GM20431 (cell line): Measurements from ENCODE around the gene SP1.
"Not testable (repeated sequence)": the region's sequence is repeated elsewhere in the genome, so short reads cannot be mapped to it uniquely, and the experiment has no call there.

Source experiments
- in situ Hi-C: fragments of 300-500 bp; cut with MseI, MboI; formaldehyde crosslinking; loops from one replicate; pipeline ENCODE4 v1.15.0; 2020; ENCODE audit warnings: low sequenced_read_pairs; ENCODE audit not compliant: unreplicated experiment

SP1 gene

DNA sequence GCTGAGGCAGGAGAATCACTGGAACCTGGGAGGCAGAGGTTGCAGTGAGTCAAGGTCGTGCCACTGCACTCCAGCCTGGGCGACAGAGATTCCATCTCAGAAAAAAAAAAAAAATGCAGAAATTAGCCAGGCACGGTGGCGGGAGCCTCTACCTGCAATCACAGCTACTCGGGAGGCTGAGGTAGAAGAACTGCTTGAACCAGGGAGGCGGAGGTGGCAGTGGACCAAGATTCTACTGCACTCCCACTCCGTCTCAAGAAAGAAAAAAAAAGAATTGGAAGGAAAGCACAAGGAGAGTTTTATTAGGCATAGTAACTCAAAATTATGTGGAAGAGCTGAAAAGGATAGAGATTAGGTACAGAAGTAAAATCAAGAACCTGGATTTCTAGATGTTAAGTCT is 22.9 kb downstream of the SP1 start:
- in situ Hi-C loops = no loop called here

DNA sequence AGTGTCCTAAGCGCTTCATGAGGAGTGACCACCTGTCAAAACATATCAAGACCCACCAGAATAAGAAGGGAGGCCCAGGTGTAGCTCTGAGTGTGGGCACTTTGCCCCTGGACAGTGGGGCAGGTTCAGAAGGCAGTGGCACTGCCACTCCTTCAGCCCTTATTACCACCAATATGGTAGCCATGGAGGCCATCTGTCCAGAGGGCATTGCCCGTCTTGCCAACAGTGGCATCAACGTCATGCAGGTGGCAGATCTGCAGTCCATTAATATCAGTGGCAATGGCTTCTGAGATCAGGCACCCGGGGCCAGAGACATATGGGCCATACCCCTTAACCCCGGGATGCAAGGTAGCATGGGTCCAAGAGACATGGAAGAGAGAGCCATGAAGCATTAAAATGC is 31.0 kb downstream of the SP1 start:
- in situ Hi-C loops = no loop called here

DNA sequence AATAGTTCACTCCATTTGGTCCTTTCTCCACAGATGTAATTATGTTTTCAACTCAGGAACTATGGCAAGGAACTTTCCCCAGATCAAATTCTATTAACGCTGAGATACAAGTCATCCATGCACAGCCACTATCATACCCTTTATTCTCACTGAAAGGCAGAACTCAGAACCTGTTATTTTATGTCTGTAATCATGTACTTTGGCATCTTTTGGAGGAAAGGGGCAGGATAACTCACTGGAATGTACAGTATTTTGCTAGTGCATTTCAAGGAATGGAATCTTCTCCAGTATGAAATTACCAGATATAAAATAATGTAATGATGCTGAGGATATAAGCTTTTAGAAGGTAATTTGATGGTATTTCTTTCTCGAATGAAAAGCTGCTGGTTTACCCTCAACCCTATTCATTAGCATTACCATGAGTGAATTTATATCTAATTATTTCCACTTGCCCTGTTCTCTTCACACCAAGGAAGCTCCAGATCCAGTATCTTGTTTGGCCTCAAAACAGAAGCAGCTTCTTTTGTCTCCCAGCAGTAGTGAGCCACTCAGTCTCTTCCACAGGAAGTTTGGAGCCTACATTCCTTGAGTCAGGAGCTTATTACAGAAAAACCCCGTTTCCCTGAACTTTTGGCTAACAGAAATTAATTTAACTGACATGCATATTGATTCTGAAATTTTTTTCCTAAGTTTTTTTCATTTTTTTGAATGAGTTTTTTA is 33.7 kb downstream of the SP1 start:
- in situ Hi-C loops = no loop called here

DNA sequence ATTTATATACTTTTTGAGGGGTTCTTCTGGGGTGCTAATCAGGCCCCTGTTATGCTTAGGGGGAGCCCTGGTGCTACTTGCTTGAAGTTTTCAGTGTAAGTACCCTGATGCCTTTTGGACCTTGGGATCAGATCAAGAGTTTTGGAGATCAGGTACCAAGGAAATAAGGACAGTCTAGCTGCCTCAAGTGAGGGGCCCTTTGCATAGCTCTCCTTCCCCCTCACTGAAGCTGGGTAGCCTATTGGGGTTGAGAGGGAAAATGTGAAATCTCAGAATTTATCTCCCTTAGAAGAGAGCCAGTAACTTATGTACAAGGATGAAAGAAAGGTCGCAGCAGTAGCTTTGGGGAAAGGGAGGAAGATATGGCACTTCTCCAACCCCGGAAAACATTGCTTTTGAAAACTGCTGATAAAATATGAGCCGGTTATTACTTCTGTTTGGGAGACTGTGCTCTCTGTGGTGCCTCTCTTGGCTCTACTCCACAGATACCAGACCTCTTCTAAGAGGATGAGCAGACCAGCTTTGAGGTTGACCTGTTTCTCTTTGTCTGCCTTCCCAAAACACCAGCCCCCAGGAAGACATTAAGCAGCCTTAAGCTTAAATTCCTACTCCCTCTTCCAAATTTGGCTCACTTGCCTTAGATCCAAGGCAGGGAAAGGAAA is 34.9 kb downstream of the SP1 start:
- in situ Hi-C loops = no loop called here

DNA sequence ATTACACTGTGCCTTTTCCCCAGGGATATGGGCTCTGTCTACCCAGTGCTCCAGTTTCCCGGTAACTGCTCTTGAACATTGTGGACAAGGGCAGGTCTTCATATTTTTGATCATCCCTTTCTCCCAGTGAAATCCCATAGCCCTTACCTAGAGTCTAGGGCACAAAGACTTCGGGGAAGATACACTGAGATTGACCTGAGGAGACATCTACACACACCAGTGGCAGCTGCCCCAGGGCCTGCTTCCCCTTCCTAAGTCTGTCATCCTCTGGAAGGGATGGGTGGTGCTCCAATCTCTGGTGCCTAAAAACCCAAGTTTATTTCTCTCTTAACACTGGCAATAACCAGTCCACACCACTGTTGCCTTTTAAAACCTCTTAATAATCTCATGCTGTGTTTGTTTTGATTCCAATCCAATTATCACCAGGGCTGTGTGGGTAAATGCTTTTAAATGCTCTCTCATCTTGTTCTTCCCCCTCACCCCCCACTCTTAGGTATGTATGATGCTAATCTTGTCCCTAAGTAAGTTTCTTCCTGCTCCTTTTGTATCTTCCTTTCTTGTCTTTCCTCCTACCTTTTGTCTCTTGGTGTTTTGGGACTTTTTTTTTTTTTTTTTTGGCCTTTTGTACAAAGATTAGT is 35.9 kb downstream of the SP1 start:
- in situ Hi-C loops = not testable (repeated sequence)

DNA sequence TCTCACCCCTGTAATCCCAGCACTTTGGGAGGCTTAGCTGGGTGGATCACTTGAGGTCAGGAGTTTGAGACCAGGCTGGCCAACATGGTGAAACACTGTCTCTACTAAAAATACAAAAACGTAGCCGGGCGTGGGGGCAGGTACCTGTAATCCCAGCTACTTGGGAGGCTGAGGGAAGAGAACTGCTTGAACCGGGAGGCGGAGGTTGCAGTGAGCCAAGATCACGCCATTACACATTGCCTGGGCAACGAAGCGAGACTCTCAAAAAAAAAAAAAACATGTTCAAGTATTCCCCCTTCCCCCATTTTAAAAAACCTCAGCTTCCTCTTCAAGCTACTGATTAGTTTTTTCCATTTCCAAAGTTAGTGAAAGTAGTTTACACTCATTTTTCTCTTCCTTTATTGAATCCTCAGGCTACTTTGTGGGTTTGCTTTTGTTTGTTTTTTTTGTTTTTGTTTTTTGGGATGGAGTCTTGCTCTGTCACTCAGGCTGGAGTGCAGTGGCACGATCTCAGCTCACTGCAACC is 37.4 kb downstream of the SP1 start:
- in situ Hi-C loops = not testable (repeated sequence)

DNA sequence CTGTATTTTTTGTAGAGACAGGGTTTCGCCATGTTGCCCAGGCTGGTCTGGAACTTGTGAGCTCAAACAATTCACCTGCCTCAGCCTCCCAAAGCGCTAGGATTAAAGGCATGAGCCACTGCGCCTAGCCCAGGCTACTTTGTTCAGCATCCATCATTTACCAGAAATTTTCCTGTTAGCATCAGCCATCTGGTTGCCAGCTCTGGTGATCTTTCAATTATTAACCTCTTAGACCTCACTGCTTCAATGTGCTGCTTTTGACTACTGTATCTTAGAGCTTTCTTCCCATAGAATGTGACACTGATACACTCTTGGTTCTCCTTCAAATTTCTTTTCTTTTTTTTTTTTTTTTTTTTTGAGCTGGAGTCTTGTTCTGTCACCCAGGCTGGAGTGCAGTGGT is 38.2 kb downstream of the SP1 start:
- in situ Hi-C loops = no loop called here

DNA sequence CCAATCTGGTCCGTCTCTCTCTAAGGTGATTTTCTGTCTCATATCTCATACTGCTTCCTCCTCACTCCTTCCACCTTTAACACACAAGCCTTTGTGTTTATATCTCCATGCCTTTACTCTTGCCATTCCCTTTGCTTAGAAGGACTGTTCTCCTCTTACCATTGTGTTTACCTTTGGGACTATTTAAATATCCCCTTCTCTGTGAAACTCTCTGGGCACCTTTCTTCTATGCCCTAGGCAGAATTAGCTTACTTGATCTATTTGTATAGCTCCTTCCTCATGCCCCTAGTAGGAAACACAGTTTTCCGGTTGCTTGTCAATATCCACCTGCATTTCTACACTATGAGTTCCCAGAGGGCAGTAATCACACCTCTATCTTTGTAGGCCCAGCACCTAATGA is 39.8 kb downstream of the SP1 start:
- in situ Hi-C loops = loop anchor here (10.0 kb wide), 1 partner anchor 65 kb away; no protein-coding TSS in a partner anchor

DNA sequence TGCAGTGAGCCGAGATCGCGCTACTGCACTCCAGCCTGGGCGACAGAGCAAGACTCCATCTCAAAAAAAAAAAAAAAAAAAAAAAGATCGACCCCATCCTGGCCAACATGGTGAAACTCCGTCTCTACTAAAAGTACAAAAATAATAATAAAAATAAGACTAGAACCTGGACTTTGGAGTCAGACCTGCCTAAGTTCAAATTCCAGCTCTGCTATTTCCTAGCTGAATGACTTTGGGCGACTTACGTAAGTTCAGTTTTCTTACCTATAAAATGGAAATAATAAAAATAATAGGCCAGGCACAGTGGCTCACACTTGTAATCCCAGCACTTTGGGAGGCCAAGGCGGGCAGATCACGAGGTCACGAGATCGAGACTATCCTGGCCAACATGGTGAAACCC is 42.3 kb downstream of the SP1 start:
- in situ Hi-C loops = loop anchor here (10.0 kb wide), 1 partner anchor 67 kb away; no protein-coding TSS in a partner anchor

DNA sequence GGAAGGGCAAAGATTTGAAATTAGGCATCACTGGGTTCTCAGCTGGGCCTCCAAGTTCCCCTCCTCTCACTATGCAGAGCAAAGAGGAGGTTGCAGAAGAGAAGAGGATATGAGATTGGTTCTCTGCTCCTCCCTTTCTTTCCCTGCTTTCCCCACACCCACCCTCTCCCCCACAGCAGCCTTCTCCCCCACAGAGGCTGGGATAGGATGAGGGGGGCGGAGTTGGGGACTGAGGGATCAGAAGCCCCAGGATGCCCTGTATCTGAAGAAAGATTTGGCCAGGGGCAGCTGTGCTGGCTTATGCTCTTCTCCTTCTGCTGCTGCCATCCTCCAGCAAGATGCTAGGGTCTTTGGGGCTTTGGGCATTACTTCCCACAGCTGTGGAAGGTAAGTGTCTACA is 43.6 kb downstream of the SP1 start, which contains the start of gene AMHR2:
Gene AMHR2, plus strand, starts transcription at position 259 of the 400 bp plus-strand sequence. Its CDS starts 80 bp downstream, at position 339.
- in situ Hi-C loops = loop anchor here (10.0 kb wide), 1 partner anchor 69 kb away; no protein-coding TSS in a partner anchor

DNA sequence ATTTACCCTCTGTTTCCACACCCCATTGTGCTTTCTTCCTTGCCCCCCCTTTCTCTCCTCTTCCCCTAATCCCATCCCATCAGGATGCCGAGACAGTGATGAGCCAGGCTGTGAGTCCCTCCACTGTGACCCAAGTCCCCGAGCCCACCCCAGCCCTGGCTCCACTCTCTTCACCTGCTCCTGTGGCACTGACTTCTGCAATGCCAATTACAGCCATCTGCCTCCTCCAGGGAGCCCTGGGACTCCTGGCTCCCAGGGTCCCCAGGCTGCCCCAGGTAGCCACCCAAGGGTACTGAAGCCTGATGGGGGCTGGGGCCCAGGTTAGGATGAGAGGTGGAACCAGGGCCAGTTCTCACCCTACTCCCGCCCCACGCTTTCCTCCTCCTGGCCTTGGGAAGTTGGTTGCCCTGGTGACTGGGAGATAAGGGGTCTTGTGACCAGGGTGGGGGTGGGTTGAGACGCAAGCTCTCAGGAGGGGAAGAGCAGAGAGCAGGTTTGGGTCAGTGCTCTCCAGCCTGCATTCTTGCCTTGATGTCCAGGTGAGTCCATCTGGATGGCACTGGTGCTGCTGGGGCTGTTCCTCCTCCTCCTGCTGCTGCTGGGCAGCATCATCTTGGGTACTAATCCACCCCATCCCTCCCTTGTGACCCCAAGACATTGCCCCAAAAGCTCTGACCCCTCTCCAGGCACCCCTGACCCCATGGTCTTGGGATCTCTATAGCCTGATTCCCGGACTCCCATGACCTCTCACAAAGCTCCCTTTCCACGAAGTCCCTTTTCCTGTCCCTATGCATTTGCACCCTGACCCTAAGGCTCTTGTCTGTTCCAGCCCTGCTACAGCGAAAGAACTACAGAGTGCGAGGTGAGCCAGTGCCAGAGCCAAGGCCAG is 44.9 kb downstream of the SP1 start:
- in situ Hi-C loops = loop anchor here (10.0 kb wide), 1 partner anchor 70 kb away; no protein-coding TSS in a partner anchor

DNA sequence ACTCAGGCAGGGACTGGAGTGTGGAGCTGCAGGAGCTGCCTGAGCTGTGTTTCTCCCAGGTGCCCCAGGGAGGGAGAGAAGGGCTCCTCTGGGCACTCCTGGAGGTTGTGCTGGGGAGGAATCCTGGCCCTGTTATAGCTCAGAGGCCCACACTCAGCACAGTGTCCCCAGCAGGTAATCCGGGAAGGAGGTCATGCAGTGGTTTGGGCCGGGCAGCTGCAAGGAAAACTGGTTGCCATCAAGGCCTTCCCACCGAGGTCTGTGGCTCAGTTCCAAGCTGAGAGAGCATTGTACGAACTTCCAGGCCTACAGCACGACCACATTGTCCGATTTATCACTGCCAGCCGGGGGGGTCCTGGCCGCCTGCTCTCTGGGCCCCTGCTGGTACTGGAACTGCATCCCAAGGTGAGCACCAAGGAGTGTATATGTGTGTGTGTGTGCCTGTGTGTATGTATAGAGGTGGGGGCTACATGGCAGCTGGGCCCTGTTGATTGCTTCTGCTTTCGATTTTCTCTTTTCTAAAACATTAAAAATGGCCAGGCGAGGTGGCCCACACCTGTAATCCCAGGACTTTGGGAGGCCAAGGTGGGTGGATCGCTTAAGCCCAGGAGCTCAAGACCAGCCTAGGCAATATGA is 45.7 kb downstream of the SP1 start:
- in situ Hi-C loops = loop anchor here (10.0 kb wide), 1 partner anchor 71 kb away; no protein-coding TSS in a partner anchor

DNA sequence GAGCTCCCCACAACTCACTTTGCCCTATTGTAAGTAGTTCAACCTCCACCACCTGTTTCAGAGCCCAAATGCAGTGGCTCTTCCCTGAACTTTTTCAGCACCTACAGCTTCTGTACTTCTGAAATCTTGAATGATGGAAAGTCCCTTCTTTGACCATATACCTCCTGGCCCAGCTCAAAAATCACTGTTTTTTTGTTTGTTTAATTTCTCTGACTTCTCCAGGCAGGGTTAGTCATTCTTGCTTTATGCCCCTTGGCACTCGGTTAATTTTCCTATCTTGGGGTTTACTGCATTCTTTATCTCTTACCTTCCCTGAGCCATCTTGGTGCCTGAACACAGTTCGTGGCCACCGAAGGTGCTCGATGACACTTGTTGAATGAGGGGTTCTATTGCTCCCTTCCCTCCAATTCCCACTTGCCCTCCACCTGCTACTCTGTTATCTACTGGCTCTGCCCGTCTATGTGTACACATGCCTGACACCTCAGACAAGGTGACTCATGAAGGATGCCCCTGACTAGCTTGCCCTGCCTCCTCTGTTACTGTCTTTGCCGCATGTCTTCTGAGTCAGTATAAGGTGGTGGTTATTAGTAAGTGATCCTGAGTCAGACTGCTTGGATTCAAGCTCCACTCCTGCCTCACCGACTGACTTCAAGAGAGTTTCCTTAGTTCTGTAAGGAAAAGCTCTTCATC is 48.1 kb downstream of the SP1 start:
- in situ Hi-C loops = loop anchor here (10.0 kb wide), 1 partner anchor 73 kb away; no protein-coding TSS in a partner anchor

DNA sequence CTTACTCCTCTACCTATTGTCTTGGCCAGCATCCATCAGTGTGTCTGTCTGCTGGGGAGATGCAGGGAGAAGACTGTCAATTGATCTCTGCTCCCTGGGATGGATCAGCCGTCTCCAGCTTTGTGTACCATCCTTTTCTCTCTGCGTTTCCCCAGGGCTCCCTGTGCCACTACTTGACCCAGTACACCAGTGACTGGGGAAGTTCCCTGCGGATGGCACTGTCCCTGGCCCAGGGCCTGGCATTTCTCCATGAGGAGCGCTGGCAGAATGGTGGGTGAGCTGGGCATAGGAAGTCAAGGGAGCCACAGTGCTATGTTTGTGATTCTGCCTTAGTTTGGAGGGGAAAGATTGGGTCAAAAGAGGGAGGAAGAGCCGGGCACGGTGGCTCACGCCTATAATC is 48.8 kb downstream of the SP1 start:
- in situ Hi-C loops = loop anchor here (10.0 kb wide), 1 partner anchor 74 kb away; no protein-coding TSS in a partner anchor

DNA sequence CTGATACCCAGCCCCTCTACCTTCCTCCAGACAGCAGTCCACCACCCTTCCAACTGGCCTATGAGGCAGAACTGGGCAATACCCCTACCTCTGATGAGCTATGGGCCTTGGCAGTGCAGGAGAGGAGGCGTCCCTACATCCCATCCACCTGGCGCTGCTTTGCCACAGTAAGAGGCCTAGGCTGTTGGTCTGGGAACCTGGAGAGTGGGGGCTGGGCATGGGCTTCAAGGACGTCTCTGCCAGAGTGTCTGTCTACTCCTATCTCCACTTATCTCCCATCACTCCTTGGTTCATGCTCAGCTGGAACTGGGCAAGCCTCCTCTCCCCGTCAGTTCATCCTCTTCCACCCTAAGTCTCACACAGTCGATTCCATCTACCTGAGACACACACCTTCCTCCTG is 50.1 kb downstream of the SP1 start:
- in situ Hi-C loops = no loop called here

DNA sequence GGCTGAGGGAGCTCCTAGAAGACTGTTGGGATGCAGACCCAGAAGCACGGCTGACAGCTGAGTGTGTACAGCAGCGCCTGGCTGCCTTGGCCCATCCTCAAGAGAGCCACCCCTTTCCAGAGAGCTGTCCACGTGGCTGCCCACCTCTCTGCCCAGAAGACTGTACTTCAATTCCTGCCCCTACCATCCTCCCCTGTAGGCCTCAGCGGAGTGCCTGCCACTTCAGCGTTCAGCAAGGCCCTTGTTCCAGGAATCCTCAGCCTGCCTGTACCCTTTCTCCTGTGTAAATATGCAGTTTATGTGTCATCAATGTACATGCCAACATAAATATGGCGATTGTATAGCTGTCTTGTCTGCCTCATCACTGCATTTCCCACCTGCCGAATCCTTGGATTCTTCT is 51.2 kb downstream of the SP1 start:
- in situ Hi-C loops = no loop called here

DNA sequence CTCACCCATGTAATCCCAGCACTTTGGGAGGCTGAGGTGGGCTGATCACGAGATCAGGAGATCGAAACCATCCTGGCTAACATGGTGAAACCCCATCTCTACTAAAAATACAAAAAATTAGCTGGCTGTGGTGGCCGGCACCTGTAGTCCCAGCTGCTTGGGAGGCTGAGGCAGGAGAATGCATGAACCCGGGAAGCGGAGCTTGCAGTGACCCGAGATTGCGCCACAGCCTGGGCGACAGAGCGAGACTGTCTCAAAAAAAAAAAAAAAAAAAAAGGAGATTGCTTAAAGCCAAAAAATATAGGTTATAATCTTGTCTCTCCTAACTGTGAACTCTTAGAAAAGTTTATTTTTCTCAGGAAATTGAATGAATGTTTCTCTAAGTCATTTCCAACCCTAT is 55.4 kb downstream of the SP1 start:
- in situ Hi-C loops = not testable (repeated sequence)

DNA sequence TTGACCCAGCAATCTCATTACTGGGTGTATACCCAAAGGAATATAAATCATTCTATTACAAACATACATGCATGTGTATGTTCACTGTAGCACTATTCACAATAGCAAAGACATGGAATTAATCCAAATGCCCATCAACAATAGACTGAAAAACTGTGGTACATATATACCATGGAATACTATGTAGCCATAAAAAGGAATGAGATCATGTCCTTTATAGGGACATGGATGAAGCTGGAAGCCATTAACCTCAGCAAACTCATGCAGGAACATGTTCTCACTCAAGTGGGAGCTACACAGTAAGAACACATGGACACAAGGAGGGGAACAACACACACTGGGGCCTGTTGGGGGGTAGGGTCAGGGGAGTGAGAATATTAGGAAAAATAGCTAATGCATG is 59.6 kb downstream of the SP1 start:
- in situ Hi-C loops = not testable (repeated sequence)
